HepG2 (cell line): Measurements from ENCODE around the gene FIBP. TPM values are rescaled to one million over a fixed set of nuclear protein-coding genes. Genes with fewer than 3 reads are reported as not detected.

Source experiments
- FOSL1 ChIP-seq: sonication (generic); formaldehyde crosslinking; IDR thresholded peaks from 2 replicates; pipeline ENCODE4 v1.9.0; 2021; ENCODE audit warnings: missing genetic modification reagents, borderline replicate concordance
- HOXD1 ChIP-seq: sonication (generic); formaldehyde crosslinking; IDR thresholded peaks from 2 replicates; pipeline ENCODE4 v1.5.0; 2020; ENCODE audit warnings: missing genetic modification reagents
- IKZF4 ChIP-seq: sonication (generic); formaldehyde crosslinking; IDR thresholded peaks from 2 replicates; pipeline ENCODE4 v1.5.1; 2020; ENCODE audit warnings: borderline replicate concordance, mild to moderate bottlenecking, low read depth, missing genetic modification reagents; ENCODE audit errors: not compliant biosample characterization
- KMT2B ChIP-seq: IDR thresholded peaks from 2 replicates; pipeline ENCODE4 v1.6.1; 2016; ENCODE audit warnings: missing genetic modification reagents, missing compliant biosample characterization
- NCOR1 ChIP-seq: fragments of 200-600 bp; sonication (generic); IDR thresholded peaks from 2 replicates; pipeline ENCODE4 v1.7.0; 2017; ENCODE audit warnings: antibody characterized with exemption, low read length, borderline replicate concordance
- RBAK ChIP-seq: sonication (generic); formaldehyde crosslinking; IDR thresholded peaks from 2 replicates; pipeline ENCODE4 v1.5.1; 2020; ENCODE audit warnings: mild to moderate bottlenecking, missing genetic modification reagents
- RELA ChIP-seq: sonication (generic); formaldehyde crosslinking; IDR thresholded peaks from 2 replicates; pipeline ENCODE4 v1.4.0; 2020; ENCODE audit warnings: missing genetic modification reagents
- SKIL ChIP-seq: sonication (generic); formaldehyde crosslinking; IDR thresholded peaks from 2 replicates; pipeline ENCODE4 v1.8.0; 2022; ENCODE audit warnings: missing genetic modification reagents, mild to moderate bottlenecking, moderate library complexity, borderline replicate concordance
- SP1 ChIP-seq, 2 experiments: fragments of 450-650 bp in 1 of 2; sonication (generic) in 1 of 2; formaldehyde crosslinking in 1 of 2; IDR thresholded peaks; 2 replicates each; pipeline versions ENCODE4 v1.4.0 to v1.6.1; 2016 to 2020; ENCODE audit warnings: missing genetic modification reagents in 1 of 2
- ZFP36L2 ChIP-seq: sonication (generic); formaldehyde crosslinking; IDR thresholded peaks from 2 replicates; pipeline ENCODE4 v1.4.0; 2020; ENCODE audit warnings: missing genetic modification reagents
- ZNF256 ChIP-seq: sonication (generic); formaldehyde crosslinking; conservative IDR thresholded peaks from 2 replicates; pipeline ENCODE4 v1.4.0; 2020; ENCODE audit warnings: missing genetic modification reagents
- ZNF335 ChIP-seq: sonication (generic); formaldehyde crosslinking; IDR thresholded peaks from 2 replicates; pipeline ENCODE4 v1.4.0; 2020; ENCODE audit warnings: missing genetic modification reagents
- ZNF839 ChIP-seq: sonication (generic); formaldehyde crosslinking; IDR thresholded peaks from 2 replicates; pipeline ENCODE4 v1.4.0; 2020; ENCODE audit warnings: missing genetic modification reagents, mild to moderate bottlenecking, borderline replicate concordance
- polyA plus RNA-seq, 8 experiments: library from polyadenylated mRNA; depleted of rRNA in 3 of 8; stranded (reverse) in 7 of 8; unstranded in 1 of 8; fragments of >200 nt; fragmentation: Illumina TruSeq in 4 of 8; extraction: Trizol in 4 of 8; gene quantifications; 2 replicates each; pipeline versions ENCODE4 v1.2.1 to v1.2.3, GENCODE V29; 2011 to 2016; ENCODE audit warnings: low read depth in 4 of 8, missing spikeins in 1 of 8, mixed read lengths in 1 of 8; ENCODE audit not compliant: insufficient read depth in 1 of 8
- total RNA-seq, 5 experiments: library from RNA; depleted of rRNA; stranded (reverse); fragments of >200 nt; fragmentation: Illumina TruSeq; extraction: Trizol; gene quantifications; 2 replicates each; pipeline ENCODE4 v1.2.3, GENCODE V29; 2016; ENCODE audit warnings: low read depth in 1 of 5
- TF ChIP-seq, protein P1 (sequence below): sonication (generic); formaldehyde crosslinking; IDR thresholded peaks from 2 replicates; pipeline ENCODE4 v1.5.0; 2020; ENCODE audit warnings: mild to moderate bottlenecking, missing genetic modification reagents, borderline replicate concordance
- TF ChIP-seq, protein P2 (sequence below), 2 experiments: sonication (generic) in 1 of 2; formaldehyde crosslinking in 1 of 2; IDR thresholded peaks; 2 replicates each; pipeline versions ENCODE4 v1.5.1 to v1.6.1; 2011 to 2020; ENCODE audit warnings: borderline replicate concordance in 1 of 2, low read depth in 1 of 2, low read length in 1 of 2, mild to moderate bottlenecking in 1 of 2, missing genetic modification reagents in 1 of 2, moderate library complexity in 1 of 2
- TF ChIP-seq, protein P3 (sequence below): sonication (generic); formaldehyde crosslinking; IDR thresholded peaks from 2 replicates; pipeline ENCODE4 v1.8.0; 2022; ENCODE audit warnings: mild to moderate bottlenecking, missing genetic modification reagents, moderate library complexity
- TF ChIP-seq, protein P4 (sequence below): sonication (generic); formaldehyde crosslinking; IDR thresholded peaks from 2 replicates; pipeline ENCODE4 v1.4.0; 2020; ENCODE audit warnings: mild to moderate bottlenecking, missing genetic modification reagents
- TF ChIP-seq, protein P5 (sequence below): sonication (generic); formaldehyde crosslinking; IDR thresholded peaks from 2 replicates; pipeline ENCODE4 v1.8.1; 2023; ENCODE audit warnings: mild to moderate bottlenecking, inconsistent platforms, moderate library complexity, missing genetic modification reagents, borderline replicate concordance

FIBP gene
- total and polyA plus RNA-seq, 2 of the 13 experiments (the other 11 are each of a cell fraction or from before 2014, with no cell fraction given), result 42.9 to 62.1 TPM

DNA sequence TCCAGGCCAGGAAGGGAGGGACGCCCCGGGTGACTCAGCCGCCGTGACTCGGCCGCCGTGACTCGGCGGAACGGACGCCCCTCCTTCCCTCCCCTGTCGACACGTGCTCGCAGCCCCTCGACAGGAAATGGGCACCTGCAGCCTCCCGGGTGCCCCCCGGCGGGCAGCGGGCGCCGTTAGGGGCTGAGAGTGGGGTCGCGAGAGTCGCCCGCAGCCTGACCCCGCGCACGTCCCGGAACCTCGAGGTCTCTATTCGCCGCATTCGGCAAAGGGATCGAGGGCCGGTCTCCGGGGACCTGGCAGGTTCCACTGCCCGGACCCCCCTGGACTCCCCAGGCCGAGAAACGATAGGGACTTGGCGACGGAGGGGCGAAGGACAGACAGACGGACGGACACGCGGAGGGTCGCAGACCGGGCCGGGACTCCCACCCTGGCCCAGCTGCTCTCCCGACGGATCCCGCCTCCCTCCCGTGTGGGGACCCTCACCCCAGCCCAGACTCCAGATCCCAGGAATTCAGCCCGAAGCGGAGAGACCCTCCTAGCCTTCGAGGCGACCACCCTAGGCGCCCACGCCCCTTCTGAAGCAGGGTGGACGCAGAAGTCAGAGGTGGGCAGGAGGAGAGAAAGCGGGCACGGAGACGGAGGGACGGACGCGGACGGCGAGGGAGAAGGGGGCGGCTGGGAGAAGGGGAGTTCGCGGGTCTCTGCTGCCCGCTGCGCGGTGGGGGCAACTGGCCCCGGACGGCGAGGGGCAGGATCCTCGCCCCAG lies 11.3 kb upstream of the FIBP start (continued):
- TF ChIP-seq KMT2B (CRISPR knock-in tag) (0 out of 2 replicates have a peak, but pooled peaks have one; percentile 39), NCOR1 (no peak), ZNF335 (no peak), RBAK (CRISPR knock-in tag) (no peak), FOSL1 (CRISPR knock-in tag) (no peak), SP1 (IDR thresholded peaks at IDR 0.05) (no peak), SP1 (CRISPR knock-in tag; IDR thresholded peaks at IDR 0.05) (0 out of 2 replicates have a peak, but pooled peaks have one; percentile 23), ZNF256 (no peak), ZNF839 (CRISPR knock-in tag) (no peak), RELA (CRISPR knock-in tag) (peak; percentile 50; the same call in 1 of the 2 replicates), HOXD1 (CRISPR knock-in tag) (no peak), SKIL (CRISPR knock-in tag) (peak; percentile 62; the same call in 1 of the 2 replicates), IKZF4 (no peak), ZFP36L2 (CRISPR knock-in tag) (no peak)
- TF ChIP-seq, protein P1, sequence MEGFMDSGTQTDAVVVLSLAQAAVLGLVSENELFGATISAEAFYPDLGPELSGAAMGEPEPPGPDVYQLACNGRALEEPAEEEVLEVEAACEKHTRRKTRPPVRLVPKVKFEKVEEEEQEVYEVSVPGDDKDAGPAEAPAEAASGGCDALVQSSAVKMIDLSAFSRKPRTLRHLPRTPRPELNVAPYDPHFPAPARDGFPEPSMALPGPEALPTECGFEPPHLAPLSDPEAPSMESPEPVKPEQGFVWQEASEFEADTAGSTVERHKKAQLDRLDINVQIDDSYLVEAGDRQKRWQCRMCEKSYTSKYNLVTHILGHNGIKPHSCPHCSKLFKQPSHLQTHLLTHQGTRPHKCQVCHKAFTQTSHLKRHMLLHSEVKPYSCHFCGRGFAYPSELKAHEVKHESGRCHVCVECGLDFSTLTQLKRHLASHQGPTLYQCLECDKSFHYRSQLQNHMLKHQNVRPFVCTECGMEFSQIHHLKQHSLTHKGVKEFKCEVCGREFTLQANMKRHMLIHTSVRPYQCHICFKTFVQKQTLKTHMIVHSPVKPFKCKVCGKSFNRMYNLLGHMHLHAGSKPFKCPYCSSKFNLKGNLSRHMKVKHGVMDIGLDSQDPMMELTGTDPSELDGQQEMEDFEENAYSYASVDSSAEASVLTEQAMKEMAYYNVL (CRISPR knock-in tag), result no peak; the same call in 1 of the 2 replicates
- TF ChIP-seq, protein P2, sequence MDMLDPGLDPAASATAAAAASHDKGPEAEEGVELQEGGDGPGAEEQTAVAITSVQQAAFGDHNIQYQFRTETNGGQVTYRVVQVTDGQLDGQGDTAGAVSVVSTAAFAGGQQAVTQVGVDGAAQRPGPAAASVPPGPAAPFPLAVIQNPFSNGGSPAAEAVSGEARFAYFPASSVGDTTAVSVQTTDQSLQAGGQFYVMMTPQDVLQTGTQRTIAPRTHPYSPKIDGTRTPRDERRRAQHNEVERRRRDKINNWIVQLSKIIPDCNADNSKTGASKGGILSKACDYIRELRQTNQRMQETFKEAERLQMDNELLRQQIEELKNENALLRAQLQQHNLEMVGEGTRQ (IDR thresholded peaks at IDR 0.05; ENCODE audit: low read depth, low read length), result no peak
- TF ChIP-seq, protein P2 (CRISPR knock-in tag; IDR thresholded peaks at IDR 0.05; ENCODE audit: borderline replicate concordance), result peak; percentile 59; the same call in 1 of the 2 replicates
- TF ChIP-seq, protein P3, sequence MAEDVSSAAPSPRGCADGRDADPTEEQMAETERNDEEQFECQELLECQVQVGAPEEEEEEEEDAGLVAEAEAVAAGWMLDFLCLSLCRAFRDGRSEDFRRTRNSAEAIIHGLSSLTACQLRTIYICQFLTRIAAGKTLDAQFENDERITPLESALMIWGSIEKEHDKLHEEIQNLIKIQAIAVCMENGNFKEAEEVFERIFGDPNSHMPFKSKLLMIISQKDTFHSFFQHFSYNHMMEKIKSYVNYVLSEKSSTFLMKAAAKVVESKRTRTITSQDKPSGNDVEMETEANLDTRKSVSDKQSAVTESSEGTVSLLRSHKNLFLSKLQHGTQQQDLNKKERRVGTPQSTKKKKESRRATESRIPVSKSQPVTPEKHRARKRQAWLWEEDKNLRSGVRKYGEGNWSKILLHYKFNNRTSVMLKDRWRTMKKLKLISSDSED (CRISPR knock-in tag), result peak; percentile 38; the same call in 1 of the 2 replicates
- TF ChIP-seq, protein P4, sequence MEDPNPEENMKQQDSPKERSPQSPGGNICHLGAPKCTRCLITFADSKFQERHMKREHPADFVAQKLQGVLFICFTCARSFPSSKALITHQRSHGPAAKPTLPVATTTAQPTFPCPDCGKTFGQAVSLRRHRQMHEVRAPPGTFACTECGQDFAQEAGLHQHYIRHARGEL (CRISPR knock-in tag), result no peak
- TF ChIP-seq, protein P5, sequence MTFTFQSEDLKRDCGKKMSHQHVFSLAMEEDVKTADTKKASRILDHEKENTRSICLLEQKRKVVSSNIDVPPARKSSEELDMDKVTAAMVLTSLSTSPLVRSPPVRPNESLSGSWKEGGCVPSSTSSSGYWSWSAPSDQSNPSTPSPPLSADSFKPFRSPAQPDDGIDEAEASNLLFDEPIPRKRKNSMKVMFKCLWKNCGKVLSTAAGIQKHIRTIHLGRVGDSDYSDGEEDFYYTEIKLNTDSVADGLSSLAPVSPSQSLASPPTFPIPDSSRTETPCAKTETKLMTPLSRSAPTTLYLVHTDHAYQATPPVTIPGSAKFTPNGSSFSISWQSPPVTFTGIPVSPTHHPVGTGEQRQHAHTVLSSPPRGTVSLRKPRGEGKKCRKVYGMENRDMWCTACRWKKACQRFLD, result no peak
